WTC11 (cell line): Measurements from ENCODE around the gene COL4A2.

Experiments used
- CTCF ChIP-seq: fragments of 200-600 bp; IDR thresholded peaks from 2 replicates; pipeline ENCODE4 v1.8.0; 2022; ENCODE audit warnings: antibody characterized with exemption
- ZNF138 ChIP-seq: sonication (generic); formaldehyde crosslinking; conservative IDR thresholded peaks from 2 replicates; pipeline ENCODE4 v1.8.1; 2022; ENCODE audit warnings: mild to moderate bottlenecking, moderate library complexity, missing genetic modification reagents
- TF ChIP-seq, protein P1 (sequence below): sonication (generic); formaldehyde crosslinking; IDR thresholded peaks from 2 replicates; pipeline ENCODE4 v1.8.1; 2022; ENCODE audit warnings: low read depth, missing genetic modification reagents, borderline replicate concordance

- no peak for TF ChIP-seq CTCF
- TF ChIP-seq ZNF138 (CRISPR knock-in tag): no peak
- TF ChIP-seq, protein P1, sequence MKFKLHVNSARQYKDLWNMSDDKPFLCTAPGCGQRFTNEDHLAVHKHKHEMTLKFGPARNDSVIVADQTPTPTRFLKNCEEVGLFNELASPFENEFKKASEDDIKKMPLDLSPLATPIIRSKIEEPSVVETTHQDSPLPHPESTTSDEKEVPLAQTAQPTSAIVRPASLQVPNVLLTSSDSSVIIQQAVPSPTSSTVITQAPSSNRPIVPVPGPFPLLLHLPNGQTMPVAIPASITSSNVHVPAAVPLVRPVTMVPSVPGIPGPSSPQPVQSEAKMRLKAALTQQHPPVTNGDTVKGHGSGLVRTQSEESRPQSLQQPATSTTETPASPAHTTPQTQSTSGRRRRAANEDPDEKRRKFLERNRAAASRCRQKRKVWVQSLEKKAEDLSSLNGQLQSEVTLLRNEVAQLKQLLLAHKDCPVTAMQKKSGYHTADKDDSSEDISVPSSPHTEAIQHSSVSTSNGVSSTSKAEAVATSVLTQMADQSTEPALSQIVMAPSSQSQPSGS (CRISPR knock-in tag): no peak
These were observed 151.7 kb downstream of the COL4A2 start for GRCh38 chr13:110458594-110459365.
